ENCODE results near the gene DACT1. TPM values are rescaled to one million over a fixed set of nuclear protein-coding genes. Genes with fewer than 3 reads are reported as not detected.

The DACT1 gene
- total RNA-seq, 2 donors from 2014 or later: 0.42 to 4.2 TPM

- Histone ChIP-seq H3K27me3 (ENCODE audit: control insufficient read depth, insufficient read depth, low read length, poor library complexity, severe bottlenecking) (no peaks in the 10 kb centered on the region), H3K4me3 (ENCODE audit: low read length) (no peak overlapping the region), H3K9ac (ENCODE audit: extremely low read depth, low read length, poor library complexity, severe bottlenecking) (no peak overlapping the region), H3K4me1 (ENCODE audit: control insufficient read depth, insufficient read depth, low read length) (peaks cover under 1% of the 10 kb centered on the region), H3K27ac (ENCODE audit: low read depth, low read length) (no peak overlapping the region), H3K36me3 (ENCODE audit: control insufficient read depth, insufficient read depth, low read length) (no peaks in the 10 kb centered on the region), H3K9me3 (ENCODE audit: control insufficient read depth, low read length) (no peaks in the 10 kb centered on the region)
- Mint-ChIP-seq H3K36me3 (ENCODE audit: low read depth) (no peaks in the 10 kb centered on the region), H3K4me1 (peaks cover 18% of the 10 kb centered on the region), H3K9me3 (no peaks in the 10 kb centered on the region), H3K4me3 (no peak overlapping the region), H3K27me3 (ENCODE audit: insufficient read depth) (no peaks in the 10 kb centered on the region), H3K27ac (no peak overlapping the region)
- TF ChIP-seq, protein P1, sequence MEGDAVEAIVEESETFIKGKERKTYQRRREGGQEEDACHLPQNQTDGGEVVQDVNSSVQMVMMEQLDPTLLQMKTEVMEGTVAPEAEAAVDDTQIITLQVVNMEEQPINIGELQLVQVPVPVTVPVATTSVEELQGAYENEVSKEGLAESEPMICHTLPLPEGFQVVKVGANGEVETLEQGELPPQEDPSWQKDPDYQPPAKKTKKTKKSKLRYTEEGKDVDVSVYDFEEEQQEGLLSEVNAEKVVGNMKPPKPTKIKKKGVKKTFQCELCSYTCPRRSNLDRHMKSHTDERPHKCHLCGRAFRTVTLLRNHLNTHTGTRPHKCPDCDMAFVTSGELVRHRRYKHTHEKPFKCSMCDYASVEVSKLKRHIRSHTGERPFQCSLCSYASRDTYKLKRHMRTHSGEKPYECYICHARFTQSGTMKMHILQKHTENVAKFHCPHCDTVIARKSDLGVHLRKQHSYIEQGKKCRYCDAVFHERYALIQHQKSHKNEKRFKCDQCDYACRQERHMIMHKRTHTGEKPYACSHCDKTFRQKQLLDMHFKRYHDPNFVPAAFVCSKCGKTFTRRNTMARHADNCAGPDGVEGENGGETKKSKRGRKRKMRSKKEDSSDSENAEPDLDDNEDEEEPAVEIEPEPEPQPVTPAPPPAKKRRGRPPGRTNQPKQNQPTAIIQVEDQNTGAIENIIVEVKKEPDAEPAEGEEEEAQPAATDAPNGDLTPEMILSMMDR (conservative IDR thresholded peaks at IDR 0.05): no peak
- no peak for DNase-seq
- WGBS, 2 experiments (ENCODE audit: insufficient coverage in 1 of 2, insufficient read length in 1 of 2): 88 to 100% methylated on average over 1 of the region's 1 CpG
These were observed 21.3 kb downstream of the DACT1 start for GRCh38 chr14:58659061-58659460.

GRCh38 chr14:58659846-58660245 is 22.1 kb downstream of the DACT1 start:
- H3K9ac ChIP-seq (ENCODE audit: extremely low read depth, low read length, poor library complexity, severe bottlenecking): no peak overlapping the region
- TF ChIP-seq, protein P1 (conservative IDR thresholded peaks at IDR 0.05): no peak
- no peaks in the 10 kb centered on the region for H3K36me3 ChIP-seq (ENCODE audit: control insufficient read depth, insufficient read depth, low read length)
- H3K4me3 Mint-ChIP-seq: no peak overlapping the region
- H3K27me3 ChIP-seq (ENCODE audit: control insufficient read depth, insufficient read depth, low read length, poor library complexity, severe bottlenecking): no peaks in the 10 kb centered on the region
- no peaks in the 10 kb centered on the region for H3K9me3 ChIP-seq (ENCODE audit: control insufficient read depth, low read length)
- peaks cover 7% of the 10 kb centered on the region for H3K4me1 ChIP-seq (ENCODE audit: control insufficient read depth, insufficient read depth, low read length)
- H3K36me3 Mint-ChIP-seq (ENCODE audit: low read depth): no peaks in the 10 kb centered on the region
- no peaks in the 10 kb centered on the region for H3K9me3 Mint-ChIP-seq
- H3K27ac Mint-ChIP-seq: no peak overlapping the region
- 91 to 94% methylated on average over 1 to 6 of the region's 6 CpGs for WGBS, 2 experiments (ENCODE audit: insufficient coverage in 1 of 2, insufficient read length in 1 of 2)
- no peak for DNase-seq
- peaks cover 26% of the 10 kb centered on the region for H3K4me1 Mint-ChIP-seq
- H3K27ac ChIP-seq (ENCODE audit: low read depth, low read length): no peak overlapping the region
- no peak overlapping the region for H3K4me3 ChIP-seq (ENCODE audit: low read length)
- no peaks in the 10 kb centered on the region for H3K27me3 Mint-ChIP-seq (ENCODE audit: insufficient read depth)

DNA sequence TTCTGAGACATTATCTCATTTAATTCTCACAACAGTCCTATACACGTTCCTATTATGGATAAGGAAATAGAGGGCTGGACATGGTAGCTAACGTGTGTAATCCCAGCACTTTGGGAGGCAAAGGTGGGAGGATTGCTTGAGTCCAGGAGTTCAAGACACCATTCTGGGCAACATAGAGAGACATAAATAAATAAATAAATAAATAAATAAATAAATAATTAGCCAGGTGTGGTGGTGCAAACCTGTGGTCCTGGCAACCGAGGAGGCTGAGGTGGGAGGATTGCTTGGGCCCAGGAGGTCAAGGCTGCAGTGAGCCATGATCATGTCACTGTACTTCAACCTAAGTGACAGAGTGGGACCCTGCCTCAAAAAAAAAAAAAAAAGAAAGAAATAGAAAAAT is 22.6 kb downstream of the DACT1 start:
- Histone ChIP-seq H3K4me3 (ENCODE audit: low read length) (no peak overlapping the region), H3K9me3 (ENCODE audit: control insufficient read depth, low read length) (no peaks in the 10 kb centered on the region), H3K27me3 (ENCODE audit: control insufficient read depth, insufficient read depth, low read length, poor library complexity, severe bottlenecking) (no peaks in the 10 kb centered on the region), H3K27ac (ENCODE audit: low read depth, low read length) (no peak overlapping the region), H3K9ac (ENCODE audit: extremely low read depth, low read length, poor library complexity, severe bottlenecking) (no peak overlapping the region), H3K4me1 (ENCODE audit: control insufficient read depth, insufficient read depth, low read length) (peaks cover 8% of the 10 kb centered on the region), H3K36me3 (ENCODE audit: control insufficient read depth, insufficient read depth, low read length) (no peaks in the 10 kb centered on the region)
- no peak overlapping the region for H3K27ac Mint-ChIP-seq
- H3K4me3 Mint-ChIP-seq: no peak overlapping the region
- H3K9me3 Mint-ChIP-seq: no peaks in the 10 kb centered on the region
- TF ChIP-seq, protein P1 (conservative IDR thresholded peaks at IDR 0.05): no peak
- H3K4me1 Mint-ChIP-seq: peaks cover 31% of the 10 kb centered on the region
- no peak for DNase-seq
- no peaks in the 10 kb centered on the region for H3K27me3 Mint-ChIP-seq (ENCODE audit: insufficient read depth)
- 80 to 85% methylated on average over 1 to 3 of the region's 3 CpGs for WGBS, 2 experiments (ENCODE audit: insufficient coverage in 1 of 2, insufficient read length in 1 of 2)
- H3K36me3 Mint-ChIP-seq (ENCODE audit: low read depth): no peaks in the 10 kb centered on the region

Measured in endodermal cell (in vitro differentiated cells).